ENCODE data around the gene MAGED4B. TPM values are rescaled to one million over a fixed set of nuclear protein-coding genes. Genes with fewer than 3 reads are reported as not detected.

Gene MAGED4B
- total RNA-seq, 4 donors from 2014 or later: 6.6 to 10.9 (median 7.5) TPM

GRCh38 chrX:52031371-52031770 lies 37.6 kb downstream of the MAGED4B start:
- 33 to 56% methylated on average over 2 of the region's 2 CpGs for WGBS, 2 donors

GRCh38 chrX:52015794-52016193 lies 53.2 kb downstream of the MAGED4B start:
- Histone ChIP-seq H3K9me3 (no peaks in the 10 kb centered on the region), H3K4me1 (no peaks in the 10 kb centered on the region), H3K36me3 (no peaks in the 10 kb centered on the region), H3K27ac (no peak overlapping the region), H3K4me3 (no peak overlapping the region), H3K27me3 (no peaks in the 10 kb centered on the region)
- WGBS, 2 donors: 17 to 29% methylated on average over 3 of the region's 3 CpGs
- TF ChIP-seq EP300 (IDR thresholded peaks at IDR 0.05) (no peak), POLR2A (IDR thresholded peaks at IDR 0.05) (no peak)
- TF ChIP-seq, protein P1, sequence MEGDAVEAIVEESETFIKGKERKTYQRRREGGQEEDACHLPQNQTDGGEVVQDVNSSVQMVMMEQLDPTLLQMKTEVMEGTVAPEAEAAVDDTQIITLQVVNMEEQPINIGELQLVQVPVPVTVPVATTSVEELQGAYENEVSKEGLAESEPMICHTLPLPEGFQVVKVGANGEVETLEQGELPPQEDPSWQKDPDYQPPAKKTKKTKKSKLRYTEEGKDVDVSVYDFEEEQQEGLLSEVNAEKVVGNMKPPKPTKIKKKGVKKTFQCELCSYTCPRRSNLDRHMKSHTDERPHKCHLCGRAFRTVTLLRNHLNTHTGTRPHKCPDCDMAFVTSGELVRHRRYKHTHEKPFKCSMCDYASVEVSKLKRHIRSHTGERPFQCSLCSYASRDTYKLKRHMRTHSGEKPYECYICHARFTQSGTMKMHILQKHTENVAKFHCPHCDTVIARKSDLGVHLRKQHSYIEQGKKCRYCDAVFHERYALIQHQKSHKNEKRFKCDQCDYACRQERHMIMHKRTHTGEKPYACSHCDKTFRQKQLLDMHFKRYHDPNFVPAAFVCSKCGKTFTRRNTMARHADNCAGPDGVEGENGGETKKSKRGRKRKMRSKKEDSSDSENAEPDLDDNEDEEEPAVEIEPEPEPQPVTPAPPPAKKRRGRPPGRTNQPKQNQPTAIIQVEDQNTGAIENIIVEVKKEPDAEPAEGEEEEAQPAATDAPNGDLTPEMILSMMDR (IDR thresholded peaks at IDR 0.05): no peak
- DNase-seq (ENCODE audit: low spot score in 2 of 2): no peak

More at GRCh38 chrX:52031371-52031770, 37.6 kb downstream of the MAGED4B start:
- H3K27ac ChIP-seq: no peak overlapping the region
- H3K4me1 ChIP-seq: no peaks in the 10 kb centered on the region
- TF ChIP-seq EP300 (IDR thresholded peaks at IDR 0.05) (no peak), POLR2A (IDR thresholded peaks at IDR 0.05) (no peak)
- TF ChIP-seq, protein P1 (IDR thresholded peaks at IDR 0.05): no peak
- peaks cover 0 to 5% of the 10 kb centered on the region in 2 donors for H3K27me3 ChIP-seq
- DNase-seq (ENCODE audit: low spot score in 2 of 2): no peak
- no peak overlapping the region for H3K4me3 ChIP-seq
- no peaks in the 10 kb centered on the region for H3K36me3 ChIP-seq
- H3K9me3 ChIP-seq: no peaks in the 10 kb centered on the region

Small RNA genes within 50 kb of the gene (small RNA-seq; reads per million reads assigned to genes)
- gene SNORA11E: not detected

Other genes with a start within 250 kb of the MAGED4B start
- gene MAGED1, start 175.6 kb downstream of the MAGED4B start, total RNA-seq: 10 to 100 TPM; 34.1 to 51.1 (median 46.7) TPM
- gene MAGED4, start 115.7 kb upstream of the MAGED4B start, total RNA-seq: 1 to 10 TPM; 1.9 to 9.0 (median 3.8) TPM